ENCODE data around the gene ICAM3.

ICAM3 gene

GRCh38 chr19:10290876-10291553 is 48.4 kb downstream of the ICAM3 start:
- peak; percentile 77 for DNase-seq (ENCODE audit: low spot score)

- no peak for DNase-seq (ENCODE audit: low spot score)
Observed at GRCh38 chr19:10290357-10290875, 49.0 kb downstream of the ICAM3 start.

GRCh38 chr19:10289836-10290356 is 49.5 kb downstream of the ICAM3 start, which contains the start of gene ICAM5:
TSS of gene ICAM5 (plus strand) at chr19:10289952. CDS start at chr19:10290044, 92 bp downstream.
- peak; percentile 80 for DNase-seq (ENCODE audit: low spot score)

GRCh38 chr19:10289167-10289835 is 50.1 kb downstream of the ICAM3 start:
- DNase-seq (ENCODE audit: low spot score): peak; percentile 87

GRCh38 chr19:10288662-10289166 is 50.7 kb downstream of the ICAM3 start:
- DNase-seq (ENCODE audit: low spot score): peak; percentile 93

GRCh38 chr19:10286803-10287737 is 52.4 kb downstream of the ICAM3 start, which contains the start of gene ICAM4:
TSS of gene ICAM4 (plus strand) at chr19:10286955. CDS start at chr19:10287013, 58 bp downstream.
- no peak for DNase-seq (ENCODE audit: low spot score)

GRCh38 chr19:10285393-10285792 is 54.0 kb downstream of the ICAM3 start:
- DNase-seq (ENCODE audit: low spot score): no peak

- DNase-seq (ENCODE audit: low spot score): no peak
Observed at GRCh38 chr19:10284960-10285278, 54.5 kb downstream of the ICAM3 start.

- DNase-seq (ENCODE audit: low spot score): no peak
Observed at GRCh38 chr19:10284065-10284959, 55.1 kb downstream of the ICAM3 start.

Measured in D341Med (cell line).